Retinal pigment epithelial cell (primary cell): Measurements from ENCODE around the gene CAMSAP1.

Source experiments
- DNase-seq: peaks from one replicate; pipeline ENCODE4 v3.0.0-alpha.2; 2010; ENCODE audit warnings: low read depth
- H3K4me3 ChIP-seq: 2 replicates; pipeline ENCODE4 v1.5.1; 2011; ENCODE audit warnings: mild to moderate bottlenecking, low read length, control low read depth, moderate library complexity
- TF ChIP-seq, protein P1 (sequence below): conservative IDR thresholded peaks from 2 replicates; pipeline ENCODE4 v1.5.1; 2011; ENCODE audit warnings: low read depth, low read length, control low read depth, inconsistent platforms

Gene CAMSAP1

DNA sequence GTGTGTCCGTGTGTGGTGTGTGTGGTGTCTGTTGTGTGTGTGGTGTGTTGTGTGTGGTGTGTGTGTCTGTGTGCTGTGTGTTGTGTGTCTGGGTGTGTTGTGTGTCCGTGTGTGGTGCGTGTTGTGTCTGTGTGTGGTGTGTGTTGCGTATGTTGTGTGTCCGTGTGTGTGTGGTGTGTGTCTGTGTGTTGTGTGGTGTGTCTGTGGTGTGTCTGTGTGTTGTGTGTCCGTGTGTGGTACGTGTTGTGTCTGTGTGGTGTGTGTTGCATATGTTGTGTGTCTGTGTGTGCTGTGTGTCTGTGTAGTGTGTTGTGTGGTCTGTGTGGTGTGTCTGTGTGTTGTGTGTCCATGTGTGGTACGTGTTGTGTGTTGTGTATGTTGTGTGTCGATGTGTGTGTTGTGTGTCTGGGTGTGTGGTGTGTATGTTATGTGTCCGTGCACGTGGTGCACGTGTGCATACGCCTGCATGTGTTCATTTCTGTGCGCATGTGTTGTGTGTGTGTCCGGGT, 133.1 kb downstream of the CAMSAP1 start:
- TF ChIP-seq, protein P1, sequence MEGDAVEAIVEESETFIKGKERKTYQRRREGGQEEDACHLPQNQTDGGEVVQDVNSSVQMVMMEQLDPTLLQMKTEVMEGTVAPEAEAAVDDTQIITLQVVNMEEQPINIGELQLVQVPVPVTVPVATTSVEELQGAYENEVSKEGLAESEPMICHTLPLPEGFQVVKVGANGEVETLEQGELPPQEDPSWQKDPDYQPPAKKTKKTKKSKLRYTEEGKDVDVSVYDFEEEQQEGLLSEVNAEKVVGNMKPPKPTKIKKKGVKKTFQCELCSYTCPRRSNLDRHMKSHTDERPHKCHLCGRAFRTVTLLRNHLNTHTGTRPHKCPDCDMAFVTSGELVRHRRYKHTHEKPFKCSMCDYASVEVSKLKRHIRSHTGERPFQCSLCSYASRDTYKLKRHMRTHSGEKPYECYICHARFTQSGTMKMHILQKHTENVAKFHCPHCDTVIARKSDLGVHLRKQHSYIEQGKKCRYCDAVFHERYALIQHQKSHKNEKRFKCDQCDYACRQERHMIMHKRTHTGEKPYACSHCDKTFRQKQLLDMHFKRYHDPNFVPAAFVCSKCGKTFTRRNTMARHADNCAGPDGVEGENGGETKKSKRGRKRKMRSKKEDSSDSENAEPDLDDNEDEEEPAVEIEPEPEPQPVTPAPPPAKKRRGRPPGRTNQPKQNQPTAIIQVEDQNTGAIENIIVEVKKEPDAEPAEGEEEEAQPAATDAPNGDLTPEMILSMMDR = no peak
- H3K4me3 ChIP-seq = no peak overlapping the region
- no peak for DNase-seq

DNA sequence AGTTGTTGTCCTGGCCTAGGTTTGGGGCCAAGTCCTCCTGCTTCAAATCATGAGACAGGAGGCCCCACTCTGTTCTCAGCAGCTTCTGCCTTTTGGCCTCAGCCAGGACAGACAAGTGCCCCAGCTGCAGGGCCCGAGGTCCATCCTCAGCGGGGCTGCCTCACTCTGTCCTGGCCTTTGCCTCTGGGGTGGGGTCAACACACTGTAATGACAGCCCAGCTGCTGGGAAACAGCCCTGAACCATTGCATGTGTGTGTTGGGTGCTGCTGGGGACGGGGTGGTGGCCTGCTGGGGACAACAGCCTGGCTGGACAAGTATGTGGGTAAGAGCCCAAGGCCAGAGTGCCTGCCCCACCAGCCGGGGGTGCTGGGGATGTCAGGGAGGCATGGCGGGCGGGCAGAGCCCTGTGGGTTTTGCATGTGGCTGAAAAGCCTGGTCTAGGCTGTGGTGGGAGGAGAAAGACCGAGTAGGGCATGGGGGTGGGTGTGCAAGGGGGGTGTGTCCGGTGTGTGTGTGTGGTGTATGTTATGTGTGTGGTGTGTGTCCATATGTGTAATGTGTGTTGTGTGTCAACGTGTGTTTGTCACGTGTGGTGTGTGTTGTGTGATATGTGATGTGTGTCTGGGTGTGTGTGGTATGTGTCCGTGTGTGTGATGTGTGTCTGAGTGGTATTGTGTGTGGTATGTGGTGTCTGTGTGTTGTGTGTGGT, 133.7 kb downstream of the CAMSAP1 start:
- DNase-seq = no peak
- TF ChIP-seq, protein P1 = no peak

DNA sequence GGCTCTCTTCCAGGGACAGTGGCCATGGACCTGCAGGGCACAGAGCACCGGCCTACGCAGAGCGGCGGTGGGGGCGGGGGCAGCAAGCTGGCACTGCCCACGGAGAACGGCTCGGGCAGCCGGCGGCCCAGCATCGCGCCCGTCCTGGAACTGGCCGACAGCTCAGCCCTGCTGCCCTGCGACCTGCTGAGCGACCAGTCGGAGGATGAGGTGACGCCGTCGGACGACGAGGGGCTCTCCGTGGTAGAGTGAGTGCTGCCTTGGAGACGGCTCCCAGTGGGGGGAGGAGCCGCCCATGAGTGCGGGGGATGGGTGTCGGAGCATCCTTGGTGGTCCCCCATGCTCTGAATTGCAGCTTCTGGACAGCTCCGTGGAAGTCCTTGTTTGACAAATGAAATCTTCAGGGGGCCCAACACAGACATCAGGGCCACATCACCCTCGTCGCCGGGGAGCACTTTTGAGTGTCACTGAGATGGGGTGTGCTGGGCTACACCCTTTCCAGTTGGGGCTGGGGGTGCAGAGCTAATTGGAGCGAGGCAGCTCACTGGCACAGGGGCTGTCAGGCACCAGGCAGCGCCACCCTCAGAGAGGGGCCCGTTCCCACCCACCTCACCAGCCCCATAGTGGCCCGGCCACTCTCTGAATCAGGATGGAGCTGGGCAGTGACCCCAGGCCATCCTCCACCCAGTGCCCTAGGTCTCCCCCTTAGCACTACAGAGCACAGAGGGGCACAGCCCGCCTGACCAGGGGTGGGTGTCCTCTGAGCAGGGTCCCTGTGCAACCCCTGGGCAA, 134.4 kb downstream of the CAMSAP1 start:
- TF ChIP-seq, protein P1 = no peak
- DNase-seq = no peak
- no peak overlapping the region for H3K4me3 ChIP-seq

More for the DNA sequence above, 133.7 kb downstream of the CAMSAP1 start:
- H3K4me3 ChIP-seq = no peak overlapping the region

DNA sequence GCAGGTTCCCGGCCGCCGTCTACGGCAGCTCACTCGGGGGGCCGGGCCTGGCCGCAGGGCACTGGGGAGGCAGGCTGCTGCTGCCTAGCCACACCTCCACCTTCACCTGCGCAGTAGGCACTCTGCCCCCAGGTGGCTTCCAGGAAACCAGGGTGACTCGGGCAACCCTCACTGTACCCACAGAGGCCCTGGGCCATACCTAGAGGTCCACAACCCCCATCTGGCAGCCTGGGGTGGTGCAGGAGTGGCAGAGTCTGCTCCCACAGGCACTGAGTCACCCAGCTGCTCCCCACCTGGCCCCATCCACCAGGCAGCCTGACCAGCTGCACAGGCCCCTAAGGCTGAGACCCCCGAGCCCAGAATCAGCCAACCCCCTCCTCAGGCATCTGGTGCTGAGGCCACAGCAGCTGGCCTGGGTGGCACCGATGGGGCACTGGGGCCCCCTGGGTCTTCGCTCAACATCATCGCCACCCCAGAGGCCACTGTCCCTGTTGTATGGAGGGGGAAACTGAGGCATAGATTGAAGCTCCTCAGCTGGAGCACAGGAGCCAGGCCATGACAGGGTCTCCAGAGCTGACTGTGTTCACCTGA, 135.2 kb downstream of the CAMSAP1 start:
- no peak overlapping the region for H3K4me3 ChIP-seq
- no peak for DNase-seq
- TF ChIP-seq, protein P1 = no peak

DNA sequence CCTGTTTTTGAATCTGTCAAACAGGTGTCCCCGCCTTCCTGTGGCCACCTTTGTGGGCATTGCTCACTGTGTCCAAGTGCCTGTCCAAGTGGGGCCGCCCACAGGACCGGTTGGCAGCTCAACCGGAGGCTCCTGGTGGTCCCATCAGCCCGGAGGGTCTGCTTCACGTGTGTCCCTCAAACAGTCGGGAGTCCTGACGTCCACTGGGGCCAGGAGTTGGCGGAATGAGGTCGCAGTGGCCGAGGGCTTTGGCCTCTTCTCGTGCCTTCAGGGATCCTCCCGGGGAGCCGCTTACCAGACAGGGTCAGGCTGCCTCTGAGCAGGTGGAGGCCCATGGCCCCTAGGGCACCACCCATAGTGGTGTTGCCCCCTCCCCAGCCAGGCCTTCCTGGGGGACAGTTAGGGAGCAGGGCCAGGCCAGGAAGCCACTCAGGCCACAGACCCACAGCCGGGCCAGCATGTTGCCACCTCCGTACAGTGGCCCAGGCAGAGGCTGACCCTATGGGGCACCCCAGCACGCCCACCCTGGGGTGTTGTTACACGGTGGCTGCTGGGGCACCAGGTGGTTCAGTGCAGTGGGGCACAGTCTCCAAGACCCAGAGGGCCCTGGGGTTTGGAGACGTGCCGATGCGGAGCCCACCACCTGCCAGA, 135.8 kb downstream of the CAMSAP1 start:
- TF ChIP-seq, protein P1 = no peak
- no peak overlapping the region for H3K4me3 ChIP-seq
- no peak for DNase-seq

DNA sequence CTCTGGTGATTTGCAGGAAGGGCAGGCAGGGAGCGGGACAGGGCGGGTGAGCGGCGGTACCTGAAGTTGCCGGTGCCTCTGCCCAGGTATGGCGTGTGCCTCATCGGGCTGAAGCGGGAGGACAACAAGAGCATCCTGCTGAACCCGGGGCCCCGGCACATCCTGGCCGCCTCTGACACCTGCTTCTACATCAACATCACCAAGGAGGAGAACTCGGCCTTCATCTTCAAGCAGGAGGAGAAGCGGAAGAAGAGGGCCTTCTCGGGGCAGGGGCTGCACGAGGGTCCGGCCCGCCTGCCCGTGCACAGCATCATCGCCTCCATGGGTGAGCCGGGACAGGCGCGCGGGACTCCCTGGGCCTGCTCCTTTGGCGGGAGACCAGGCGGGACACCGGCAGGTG, 136.6 kb downstream of the CAMSAP1 start:
- TF ChIP-seq, protein P1 = no peak
- no peak for DNase-seq
- H3K4me3 ChIP-seq = no peak overlapping the region
